ENCODE measurements around the gene TAC4.

TAC4 gene

DNA sequence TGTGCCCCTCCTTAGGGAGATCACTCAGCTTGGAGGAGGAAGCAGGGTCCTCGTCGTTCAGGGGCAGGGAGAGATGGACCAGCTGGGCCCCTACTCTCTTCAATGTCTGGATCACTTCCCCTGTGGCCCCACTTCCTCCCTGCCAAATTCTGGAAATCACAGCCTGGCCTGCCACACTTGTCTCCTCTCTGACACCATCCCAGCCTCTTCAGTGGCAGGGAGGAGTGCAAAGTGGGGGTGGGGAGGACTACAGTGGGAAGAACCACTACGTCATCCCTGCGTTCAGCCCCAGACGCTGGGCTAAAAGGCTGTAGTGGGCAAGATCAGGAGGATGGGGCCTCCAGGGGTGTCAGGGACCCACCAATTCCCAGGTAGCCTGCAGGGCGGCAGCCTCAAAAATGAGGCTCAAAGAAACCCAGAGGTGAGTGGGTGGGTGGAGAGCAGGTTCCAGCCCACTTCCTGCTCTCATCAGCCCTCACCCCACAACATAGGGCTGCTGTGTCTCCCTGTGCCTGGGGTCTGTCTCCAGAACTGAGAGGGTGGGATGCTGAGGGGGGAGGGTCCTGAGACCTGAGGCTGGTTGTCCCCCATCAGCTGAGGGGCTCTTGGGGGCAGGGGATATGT lies 25.0 kb upstream of the TAC4 start:
- peak; percentile 64 for DNase-seq

DNA sequence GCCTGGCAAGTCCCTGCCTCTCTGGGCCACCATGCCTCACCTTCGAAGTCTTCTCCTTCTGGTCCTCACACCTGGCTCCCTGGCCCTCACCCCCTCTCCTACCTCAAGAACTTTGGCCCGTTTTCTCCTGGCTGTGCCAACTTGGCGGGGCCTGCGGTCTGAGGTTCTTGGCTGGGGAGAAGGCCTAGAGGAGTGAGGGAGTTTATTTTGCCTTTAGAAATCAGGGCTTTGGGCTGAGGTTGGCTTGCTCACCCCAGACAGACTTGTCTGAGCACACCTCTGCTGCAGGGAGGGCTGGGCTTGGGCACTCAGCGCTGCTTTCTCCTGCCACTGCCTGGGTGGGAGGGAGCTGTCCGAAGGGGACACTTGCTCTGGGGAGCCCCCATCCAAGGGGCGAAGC lies 23.3 kb upstream of the TAC4 start:
- DNase-seq, result no peak

DNA sequence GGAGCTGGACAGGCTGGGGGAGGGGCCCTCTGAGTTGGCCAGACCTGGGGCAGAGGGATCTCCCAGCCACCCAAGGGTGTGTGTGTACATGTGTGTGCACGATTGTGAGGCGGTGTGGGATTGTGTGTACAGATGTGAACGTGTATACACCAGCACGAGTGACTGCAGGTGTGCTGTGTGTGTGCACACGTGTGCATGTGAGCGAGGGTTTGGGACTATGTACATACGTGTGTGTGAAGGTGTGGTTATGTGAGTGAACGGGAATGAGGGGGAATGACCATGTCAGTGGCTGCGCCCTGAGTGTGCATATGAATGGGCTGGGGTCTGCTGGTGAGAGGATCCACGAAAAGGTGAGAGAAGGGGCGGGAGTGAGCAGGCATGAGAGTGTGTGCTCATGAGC lies 22.4 kb upstream of the TAC4 start:
- no peak for DNase-seq

DNA sequence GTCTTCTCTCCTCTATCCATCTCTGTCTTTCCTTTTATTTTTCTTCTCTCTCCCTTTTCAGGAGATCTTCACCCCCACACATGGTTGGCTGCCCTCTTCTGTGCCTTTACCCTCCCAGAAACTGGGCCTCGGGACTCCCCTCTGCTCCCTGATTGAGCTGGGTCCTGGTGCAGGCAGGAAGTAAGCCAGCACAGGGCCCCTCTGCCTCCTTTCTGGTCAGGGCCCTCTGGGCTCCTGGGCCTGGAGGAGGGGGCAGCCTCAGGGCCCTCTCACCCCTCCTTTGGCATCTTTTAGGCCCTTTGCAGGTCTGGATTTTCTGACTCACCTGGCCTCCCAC lies 21.1 kb upstream of the TAC4 start:
- no peak for DNase-seq

DNA sequence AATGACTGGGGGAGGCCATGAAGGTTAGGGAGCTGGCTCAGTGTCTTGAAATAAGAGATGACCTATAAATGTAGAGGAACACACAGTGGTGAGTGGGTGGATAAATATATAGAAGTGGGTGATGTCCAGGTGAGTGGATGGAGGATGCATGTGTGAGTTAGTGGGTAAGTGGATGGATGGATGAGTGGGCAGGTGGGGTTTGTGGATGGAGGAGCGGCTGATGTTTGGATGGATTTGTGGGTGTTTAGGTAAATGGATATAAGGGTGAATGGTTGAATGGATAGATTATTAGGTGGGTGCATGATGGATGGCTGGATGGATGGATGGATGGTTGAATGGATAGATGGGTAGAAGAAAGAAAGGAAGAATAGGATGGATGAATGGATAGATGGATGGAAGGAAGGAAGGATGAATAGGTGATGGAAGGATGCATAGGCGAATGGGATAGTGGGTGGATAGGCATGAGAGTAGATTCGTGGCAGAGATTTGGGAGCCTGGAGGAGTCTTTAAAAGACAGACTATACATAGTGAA lies 19.1 kb upstream of the TAC4 start:
- DNase-seq, result no peak

DNA sequence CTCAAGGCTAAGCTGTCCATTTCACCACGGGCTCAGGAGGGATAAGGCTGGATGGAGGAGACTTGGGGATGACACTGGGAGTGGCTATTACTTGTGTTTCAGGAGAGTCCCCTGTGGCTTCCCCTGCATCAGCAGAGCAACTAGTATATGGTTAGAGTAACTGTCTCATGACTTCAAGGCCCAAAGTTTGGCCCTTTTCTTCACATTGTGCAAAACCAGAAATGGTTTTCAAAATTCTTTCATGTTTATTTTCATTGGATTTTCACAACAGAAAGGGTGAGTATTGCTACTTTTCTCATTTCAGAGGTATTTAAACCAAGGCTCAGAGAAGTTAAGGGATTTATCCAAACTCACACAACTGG lies 18.1 kb upstream of the TAC4 start:
- no peak for DNase-seq

DNA sequence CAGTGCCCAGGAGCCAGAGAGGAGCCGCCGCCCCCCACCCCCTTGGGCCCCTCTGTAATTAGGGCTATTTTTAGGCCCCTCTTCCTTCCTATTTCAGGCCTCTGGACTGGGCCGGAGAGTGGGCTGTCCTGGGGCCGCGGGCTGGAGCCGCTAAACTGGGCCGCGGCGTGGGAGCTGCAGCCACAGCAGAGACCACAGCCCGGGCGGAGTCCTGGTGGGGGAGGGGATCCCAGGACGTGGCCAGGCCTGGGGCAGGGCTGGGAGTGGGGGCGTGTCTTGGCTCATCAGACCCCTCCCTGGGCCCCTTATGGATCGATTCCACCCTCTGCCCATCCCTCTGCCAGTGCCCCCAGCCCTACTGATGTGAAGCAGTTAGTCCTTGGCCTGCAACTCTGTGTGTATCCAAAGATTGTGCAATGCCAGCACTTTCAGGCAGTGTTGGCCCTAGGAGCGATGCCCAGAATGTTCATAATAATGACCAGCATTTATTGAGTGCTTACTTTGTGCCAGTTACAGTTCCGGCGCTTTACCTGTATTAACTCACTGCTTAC lies 15.0 kb upstream of the TAC4 start:
- DNase-seq, result no peak

DNA sequence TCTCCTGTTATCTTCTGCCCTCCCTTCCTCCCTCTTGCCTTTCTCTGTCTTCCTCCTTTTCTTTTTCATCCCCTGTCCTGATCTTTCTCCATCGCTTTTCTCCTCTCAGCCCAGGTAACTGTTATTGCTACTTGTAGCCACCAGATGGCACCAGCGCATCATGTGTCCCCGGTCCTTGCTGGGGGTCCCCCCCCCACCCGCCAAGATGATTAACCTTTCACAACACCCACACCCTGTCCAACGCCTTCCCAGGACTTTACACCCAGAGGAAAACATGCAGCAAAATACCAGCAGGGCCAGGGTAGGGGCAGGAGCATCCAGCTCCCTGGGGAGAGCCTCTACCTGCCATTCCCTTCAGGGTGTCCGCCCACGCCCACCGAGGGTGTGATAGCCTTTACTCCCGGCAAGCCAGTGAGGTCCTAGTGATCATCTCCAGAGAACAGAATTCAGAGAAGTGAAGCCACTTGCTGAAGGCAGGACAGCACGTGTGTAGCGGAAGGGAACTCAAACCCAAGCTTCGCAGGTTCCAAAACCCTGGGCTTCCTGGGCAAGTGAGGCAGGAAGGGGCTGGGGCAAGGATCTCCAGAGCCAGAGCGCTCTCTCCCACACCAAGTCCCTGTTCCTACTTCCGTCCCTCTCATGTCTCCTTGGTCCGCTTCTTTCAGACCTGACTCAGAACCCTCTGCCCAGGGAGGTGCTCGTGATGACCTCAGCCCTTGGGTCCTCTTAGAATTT lies 13.4 kb upstream of the TAC4 start:
- peak; percentile 25 for DNase-seq

DNA sequence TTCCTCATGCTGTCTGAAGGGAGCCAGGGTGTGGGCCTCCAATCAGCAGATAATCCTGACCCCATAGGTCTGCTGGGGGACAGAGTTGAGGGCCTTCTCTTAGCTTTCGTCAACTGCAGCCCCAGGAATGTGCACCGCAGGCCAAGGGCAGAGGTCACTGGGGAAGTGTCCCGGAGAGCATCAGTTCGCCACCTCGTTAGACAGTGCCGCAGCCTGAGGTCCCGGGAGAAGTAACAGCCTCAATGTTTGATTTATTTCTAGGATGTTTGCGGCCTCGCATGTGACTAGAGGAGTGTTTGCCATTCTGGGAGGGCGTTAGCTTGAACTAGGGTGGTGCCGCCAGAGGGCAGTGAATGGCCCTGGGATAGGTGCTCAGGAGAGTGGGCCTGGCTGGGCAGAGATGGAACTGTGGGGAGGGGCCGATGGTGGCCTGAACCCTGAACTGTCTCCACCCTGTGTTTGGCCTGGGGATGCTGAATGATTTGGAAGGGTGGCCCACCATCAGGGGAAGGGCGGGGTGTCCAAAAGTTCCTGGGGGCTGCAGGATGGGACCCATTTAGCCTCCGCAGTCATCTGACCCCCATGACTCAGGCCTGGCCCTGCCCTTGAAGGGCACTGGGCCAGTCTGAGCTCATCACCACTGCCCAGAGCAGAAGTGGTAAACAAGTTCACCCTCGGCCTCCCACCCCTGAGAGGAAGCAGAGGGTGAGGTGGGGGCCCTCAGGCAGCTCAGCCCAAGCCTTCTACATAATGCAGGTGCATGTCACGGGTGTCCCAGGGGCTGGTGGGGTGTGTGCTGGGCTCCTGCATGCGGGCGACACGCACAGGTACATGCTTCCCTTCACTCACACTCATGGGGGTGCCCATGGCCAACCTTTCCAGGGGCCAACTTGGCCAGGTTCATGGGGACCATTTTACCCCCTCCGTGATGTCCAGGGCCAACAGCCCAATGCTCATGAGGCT lies 12.4 kb upstream of the TAC4 start:
- DNase-seq, result no peak

DNA sequence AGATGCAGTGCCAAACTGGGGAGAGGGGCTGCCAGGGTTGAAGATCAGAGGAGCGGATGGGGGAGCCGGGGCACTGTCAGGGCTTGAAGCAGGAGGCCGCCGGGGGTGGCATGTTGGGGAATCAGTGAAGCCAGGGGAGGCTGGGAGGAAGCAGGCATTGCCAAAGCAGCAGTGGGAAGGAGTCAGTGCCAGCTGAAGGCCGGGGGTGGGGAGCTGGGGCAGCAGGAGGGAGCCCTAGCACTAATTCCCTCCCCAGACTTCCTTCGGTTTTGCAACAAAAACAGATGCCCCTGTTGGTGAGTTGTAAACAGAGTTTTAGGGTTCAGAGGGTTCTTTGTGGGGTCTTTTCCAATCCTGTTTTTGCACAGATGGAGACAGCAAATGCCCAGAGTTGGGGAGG lies 10.9 kb upstream of the TAC4 start:
- no peak for DNase-seq

DNA sequence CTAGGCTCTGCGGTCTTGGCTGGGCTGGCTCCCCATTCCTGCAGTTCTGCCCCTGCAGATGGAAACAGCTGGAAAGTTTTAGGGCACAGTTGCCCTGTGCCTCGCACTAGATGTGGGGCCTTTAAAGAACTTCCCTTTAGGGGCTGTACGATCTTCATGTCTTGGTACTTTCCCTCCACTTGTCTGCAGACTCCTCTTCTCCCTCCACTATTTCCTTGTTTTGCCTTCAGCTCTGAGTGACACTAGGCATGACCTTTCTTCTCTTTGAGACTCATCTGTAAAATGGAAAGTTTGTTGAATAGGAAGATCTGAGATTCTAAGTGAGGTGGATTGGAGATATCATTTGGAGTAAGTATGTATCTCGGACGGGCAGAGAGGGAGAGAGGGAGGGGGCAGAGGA lies 6.3 kb upstream of the TAC4 start:
- DNase-seq, result no peak

DNA sequence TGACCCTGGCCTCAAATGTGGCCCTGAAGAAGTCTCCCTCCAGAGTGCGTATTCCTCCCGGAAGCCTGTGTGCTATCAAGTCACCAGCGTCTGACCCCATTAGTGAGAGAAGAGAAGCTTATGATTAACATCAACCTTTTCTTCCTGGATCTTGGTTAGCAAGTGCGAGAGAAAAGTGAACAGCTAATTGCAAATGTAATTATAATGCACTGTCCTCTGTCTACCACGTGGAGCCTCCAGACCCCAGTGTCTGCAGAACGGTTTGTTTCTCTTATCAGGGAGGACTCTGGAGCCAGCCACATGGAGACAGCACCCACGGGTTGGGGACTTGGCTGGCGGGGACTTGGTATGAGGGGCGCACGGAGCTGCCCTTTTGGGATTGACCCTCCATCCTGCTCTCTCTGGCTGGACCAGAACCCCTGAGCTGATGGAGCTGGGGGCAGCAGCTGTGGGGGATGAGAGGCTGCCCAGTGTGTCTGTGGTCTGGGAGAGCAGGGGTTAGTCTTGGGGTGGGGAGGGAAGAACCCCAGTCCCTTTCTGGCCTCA lies 5.7 kb upstream of the TAC4 start:
- no peak for DNase-seq

DNA sequence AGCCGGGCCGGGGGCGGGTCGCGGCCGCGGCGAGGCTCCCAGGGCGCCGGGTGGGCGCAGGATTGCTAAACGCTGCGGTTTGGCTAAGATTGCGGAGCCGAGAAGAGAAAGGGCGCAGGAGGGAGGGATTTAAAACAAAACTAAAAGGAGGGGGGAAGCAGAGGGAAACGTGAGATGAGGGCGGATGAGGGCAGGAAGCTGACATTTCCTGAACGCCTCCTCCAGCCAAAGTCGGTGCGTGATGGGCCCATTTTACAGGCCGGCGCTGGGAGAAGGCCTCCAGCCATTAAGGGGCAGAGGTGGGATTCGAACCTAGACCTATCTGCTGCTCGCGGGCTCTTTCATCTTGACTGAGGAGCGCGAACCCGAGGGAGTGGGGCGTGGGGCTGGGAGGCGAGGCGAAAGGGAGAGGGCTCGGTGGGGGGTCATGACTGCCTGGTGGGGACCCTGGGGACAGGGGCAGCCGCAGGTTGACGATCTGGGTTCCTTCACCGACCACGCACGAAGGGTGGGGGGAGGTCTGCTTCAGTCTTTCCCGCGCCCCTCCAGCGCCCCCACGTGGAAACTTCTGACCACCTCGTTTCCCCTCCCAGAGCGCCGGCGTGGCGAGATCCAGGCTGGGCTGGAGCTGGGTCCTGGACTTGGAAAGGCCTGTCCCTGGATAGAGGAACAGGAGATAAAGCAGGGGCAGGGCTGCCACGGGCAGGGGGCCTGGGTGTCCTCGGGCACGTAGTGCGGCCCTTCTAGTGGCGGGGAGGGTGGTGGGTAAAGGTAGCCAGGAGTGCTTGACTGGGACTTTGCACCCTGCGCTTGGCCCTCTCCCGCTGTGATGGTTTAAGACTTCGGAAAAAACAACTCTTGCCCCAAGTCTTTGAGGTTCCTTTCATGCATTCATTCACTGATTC lies 3.8 kb upstream of the TAC4 start:
- peak; percentile 46 for DNase-seq

DNA sequence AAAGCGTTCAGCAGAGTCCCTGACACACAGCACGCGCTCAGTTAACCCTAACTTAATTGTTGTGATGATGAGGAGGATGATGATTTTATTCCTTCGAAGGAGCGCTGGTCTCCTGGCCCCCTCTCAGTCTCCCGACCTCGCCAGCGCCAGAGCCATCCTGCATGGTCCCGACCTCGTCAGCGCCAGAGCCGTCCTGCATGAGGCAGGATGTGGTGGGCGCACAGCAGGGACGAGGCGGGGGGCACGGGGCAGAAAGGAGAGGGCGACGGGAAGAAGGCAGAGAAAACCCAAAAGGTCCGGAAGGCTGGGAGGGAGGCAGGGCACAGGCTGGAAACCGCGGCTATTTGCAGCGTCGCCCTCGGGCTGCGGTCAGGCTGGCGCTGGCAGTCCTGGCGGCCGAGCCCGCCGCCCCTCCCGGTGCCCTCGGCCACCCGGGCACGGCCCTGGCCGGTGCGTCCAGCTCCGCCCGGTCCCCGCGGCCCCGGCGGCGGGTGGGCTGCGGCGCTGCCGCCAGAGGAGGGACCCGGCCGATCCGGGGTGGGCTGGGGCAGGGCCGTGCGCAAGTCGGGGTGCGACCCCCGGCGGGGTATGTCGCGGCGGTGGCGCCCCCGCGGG lies 3.0 kb upstream of the TAC4 start:
- DNase-seq, result no peak

DNA sequence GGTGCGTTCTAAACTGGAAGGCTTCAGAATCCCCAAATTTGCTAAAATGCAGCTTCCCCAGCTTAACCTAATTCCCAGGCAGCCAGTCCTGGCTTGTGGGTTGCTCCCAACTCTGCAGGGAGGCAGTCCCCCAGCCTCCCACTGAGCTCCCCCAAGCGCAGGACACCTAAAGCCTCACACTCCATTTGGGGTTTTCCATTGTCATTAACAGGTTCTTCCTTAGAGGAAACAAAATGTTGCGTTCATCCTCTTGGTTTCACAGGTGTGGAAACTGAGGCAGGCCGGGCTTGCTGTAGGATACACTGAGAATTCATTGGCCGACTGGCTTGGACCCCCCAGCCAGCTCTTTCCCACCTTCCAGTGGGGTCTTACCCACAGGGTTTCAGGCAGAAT lies 2.3 kb upstream of the TAC4 start:
- DNase-seq, result no peak

DNA sequence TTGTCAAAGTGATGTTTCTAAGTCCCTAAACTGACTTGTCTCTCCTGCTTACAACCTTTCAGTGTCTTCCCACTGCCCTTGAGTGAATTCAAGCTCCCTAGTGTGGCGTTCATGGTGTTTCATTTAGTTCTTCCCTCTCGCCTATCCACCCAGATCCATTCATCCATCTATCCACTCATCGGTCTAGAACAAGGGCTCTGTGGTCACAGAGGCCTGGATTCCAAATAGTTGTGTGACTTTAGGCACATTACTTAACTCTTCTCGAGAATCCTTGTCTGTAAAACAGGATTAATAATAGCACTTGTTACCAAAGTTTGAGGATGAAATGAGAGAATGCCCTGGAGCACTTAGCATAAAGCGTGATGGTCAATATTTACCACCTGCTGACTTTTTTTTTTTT lies 870 bp upstream of the TAC4 start:
- DNase-seq, result no peak

DNA sequence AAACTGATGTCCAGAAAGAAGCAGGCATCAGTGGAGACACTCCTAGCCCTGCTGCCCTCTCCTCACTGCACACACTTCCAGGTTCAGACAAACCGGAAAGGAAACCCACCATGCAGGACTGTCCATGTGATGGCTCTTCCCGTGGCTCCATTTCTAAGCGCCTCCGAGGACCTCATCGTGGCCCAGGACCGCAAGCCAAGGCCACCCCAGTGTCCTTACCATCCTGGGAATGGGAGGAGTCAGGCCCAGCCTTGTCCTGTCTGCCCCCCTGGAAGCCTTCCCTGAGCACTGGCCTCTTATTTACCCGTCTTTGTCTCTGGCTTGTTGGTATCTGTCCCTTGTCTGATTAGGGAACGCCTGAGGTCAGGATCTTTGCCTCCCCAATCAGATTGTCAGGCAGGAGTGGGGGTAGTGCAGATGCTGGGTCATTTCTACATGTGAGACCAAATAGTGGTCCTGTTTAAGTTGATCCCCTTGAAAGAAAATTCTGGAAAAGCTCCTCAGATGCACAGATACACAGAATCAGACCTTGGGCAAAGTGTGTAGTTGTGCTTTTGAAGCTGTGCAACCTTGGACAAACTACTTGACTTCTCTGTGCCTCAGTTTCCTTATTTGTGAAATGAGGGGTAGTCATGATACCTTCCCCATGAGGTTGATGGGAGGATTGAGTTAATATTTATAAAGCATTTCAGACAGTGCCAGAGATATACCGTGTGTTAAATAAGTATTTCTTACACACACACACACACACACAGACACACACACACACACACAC lies 744 bp downstream of the TAC4 start:
- no peak for DNase-seq

DNA sequence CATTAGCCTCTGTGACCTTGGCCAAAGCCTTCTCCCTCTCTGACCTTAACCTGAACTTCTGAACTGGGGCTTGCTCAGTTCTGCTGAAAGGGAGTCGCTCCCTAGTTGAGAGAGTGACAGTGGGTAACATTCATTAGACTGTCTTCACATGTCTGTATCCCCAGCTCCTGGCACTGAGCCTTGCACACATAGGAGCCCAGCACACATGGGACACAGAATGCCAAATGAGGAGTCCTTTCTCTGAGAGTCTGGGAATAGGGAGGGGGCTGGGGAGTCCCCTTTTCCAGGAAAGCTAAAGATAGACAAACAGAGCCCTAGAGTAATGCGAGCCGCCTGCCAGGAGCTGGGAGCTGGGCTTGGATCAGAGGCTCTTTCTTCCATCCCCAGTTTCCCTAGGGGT lies 2.5 kb downstream of the TAC4 start:
- no peak for DNase-seq

DNA sequence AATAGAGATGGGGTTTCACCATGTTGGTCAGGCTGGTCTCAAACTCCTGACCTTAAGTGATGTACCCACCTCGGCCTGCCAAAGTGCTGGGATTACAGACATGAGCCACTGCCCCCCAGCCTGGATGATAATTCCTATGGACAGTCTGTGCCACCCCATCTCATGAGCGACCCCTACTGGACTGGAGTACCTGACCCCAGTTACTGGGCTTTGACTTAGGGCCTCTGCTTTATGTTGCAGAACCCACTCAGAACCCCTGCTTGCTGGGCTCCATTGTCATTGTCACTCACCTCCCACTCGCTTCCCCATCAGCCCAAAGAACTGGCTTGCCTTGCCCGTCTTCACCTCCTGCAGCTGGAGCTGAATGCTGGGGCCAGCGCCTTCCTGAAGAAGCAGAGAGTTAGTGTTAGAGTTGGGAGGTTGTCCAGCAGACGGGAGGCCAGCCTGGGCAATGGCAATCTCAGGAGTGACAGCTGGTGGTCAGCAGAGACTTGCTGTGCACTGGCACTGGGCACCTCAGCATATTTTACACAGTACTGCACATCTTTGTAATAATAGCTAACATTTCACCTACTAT lies 4.0 kb downstream of the TAC4 start:
- DNase-seq, result no peak

DNA sequence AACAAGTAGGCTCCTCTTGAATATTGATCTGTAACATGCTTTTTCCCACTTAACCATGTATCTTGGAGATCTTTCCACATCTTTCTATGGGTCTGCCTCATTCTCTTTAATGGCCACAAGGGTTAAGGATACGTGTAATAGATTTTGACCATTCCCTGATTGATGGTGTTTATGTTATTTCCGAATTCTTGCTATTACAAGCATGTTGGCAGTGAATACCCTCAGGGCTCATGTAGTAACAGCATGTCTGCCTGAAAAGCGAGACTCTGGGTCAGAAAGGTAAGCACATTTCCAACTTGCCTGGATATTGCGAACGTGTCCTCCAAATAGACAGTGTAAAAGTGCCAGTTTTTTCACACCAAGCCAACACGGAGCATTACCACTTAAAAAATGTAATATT lies 5.0 kb downstream of the TAC4 start:
- DNase-seq, result no peak
